SIG-M5 (cell line): Measurements from ENCODE around the gene SLC25A21.

ENCODE experiments used
- DNase-seq: peaks from one replicate; lab custom pipeline; 2025; lab: John Stamatoyannopoulos, UW

SLC25A21 gene

DNA sequence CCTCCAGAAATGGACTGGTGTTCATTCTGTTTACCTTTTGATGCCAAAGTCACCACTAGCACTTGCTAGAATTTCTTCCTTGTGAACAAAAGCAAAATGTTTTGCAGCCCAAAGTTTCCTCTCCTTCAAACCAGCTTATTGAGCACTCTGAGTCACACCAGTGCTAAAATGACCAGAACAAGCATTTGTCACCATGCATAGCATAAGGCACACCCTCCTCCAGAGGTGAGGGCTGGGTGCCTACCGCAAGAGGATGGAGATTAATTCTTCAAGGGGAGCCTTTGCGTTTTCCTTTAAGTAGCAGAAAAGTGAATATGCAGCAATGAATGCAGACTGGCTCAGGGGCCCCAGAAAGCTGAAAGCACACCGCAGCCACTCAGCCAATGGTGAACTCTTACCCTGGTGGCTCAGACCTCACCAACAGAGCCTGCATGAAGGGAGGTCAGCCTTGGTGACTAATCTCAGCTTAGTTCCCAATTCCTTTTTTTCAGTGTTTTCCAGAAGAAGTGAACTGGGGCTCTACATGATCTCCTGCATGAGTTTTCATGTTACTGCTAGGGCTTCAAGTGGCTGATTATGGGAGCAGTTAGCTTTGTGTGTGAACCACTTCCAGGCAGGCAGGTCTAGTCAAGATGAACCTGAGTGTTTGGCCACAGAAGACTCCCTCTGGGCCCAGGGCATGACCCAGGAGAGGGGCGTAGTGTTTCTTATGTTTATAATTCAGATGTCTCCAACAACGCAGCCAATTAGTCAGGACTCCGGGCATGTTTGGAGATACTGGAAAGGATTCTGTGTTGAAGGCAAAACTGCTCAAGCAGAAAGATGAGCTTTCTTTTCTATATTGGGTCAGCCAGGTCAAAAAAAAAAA lies 414.4 kb downstream of the SLC25A21 start:
- no peak for DNase-seq

DNA sequence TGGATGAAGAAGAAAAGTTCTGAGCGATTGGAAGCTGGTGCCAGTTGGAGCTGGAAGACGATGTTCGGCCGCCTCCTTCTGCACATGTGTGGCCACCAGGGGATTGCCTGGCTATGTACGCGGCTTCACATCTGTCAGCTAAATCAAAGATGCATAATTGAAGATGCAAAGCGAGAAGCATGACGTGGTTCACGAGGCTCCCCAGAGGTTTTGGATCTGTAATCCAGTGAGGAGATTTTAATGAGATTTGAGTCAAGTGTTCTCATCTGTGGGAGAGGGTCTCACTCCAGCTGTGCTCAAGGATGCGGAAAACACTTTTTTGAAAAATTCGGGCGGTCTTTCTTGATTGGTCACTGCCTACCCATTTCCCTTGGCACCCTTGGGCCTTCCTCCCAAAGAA lies 416.2 kb downstream of the SLC25A21 start:
- no peak for DNase-seq

DNA sequence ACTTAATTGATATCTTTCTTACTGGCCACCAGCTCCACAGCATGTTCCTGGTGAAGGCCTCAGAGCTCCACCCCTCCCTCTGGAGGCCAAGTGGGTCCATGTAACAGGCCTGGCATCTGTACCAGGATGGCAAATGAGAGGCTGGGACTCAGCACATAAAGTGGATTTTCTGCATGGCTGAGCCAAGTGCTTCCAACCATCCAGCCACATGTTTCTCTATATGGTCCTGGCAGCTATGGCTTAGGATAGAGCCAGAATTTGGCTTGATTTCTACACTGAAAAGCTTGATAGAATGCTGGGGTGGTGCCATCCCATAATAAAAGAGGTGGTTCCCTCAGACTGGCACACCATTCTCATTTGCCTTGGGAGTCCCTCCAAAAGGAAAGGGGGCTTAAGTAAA lies 416.6 kb downstream of the SLC25A21 start:
- DNase-seq, result no peak

- no peak for DNase-seq
Measured at GRCh38 chr14:36751920-36752319, 420.5 kb downstream of the SLC25A21 start.

DNA sequence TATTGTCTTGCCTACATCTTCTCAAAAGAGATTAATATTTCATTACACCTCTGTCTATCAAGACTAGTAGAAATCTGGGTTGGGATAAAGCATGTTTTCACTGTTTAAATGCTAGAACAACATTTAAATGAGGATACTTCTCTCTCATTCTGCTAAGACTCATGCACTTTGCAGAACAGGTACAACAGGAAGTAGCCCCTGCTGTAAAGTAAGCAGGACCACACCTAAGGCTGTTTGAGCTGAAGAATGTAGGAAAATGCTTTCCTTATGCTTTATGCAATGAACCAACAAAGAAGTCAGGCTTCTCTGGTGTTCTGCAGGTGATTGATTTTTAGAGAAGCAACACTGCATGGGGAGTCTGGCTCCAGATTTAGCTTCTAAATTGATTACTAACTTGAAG lies 421.3 kb downstream of the SLC25A21 start:
- no peak for DNase-seq

DNA sequence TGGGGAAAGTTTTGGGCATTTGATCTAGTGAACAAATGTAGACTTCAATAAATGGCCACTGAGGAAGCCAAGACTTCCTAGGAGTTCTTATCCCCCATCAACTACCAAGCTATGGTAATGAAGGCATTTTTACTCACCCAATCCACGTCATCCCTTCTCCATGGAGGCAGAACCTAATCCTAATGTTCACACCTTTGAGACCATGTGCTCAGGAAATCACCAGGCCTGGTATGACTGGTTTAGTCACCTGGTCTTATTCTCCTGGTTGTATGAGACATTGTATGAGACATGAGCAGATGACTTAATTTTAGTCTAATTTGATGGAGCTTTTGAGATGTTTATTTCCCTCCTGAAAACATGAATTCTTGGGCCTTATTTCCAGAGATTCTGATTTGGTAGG lies 422.2 kb downstream of the SLC25A21 start:
- no peak for DNase-seq

- DNase-seq, result no peak
Measured at GRCh38 chr14:36748610-36749213, 423.7 kb downstream of the SLC25A21 start.

DNA sequence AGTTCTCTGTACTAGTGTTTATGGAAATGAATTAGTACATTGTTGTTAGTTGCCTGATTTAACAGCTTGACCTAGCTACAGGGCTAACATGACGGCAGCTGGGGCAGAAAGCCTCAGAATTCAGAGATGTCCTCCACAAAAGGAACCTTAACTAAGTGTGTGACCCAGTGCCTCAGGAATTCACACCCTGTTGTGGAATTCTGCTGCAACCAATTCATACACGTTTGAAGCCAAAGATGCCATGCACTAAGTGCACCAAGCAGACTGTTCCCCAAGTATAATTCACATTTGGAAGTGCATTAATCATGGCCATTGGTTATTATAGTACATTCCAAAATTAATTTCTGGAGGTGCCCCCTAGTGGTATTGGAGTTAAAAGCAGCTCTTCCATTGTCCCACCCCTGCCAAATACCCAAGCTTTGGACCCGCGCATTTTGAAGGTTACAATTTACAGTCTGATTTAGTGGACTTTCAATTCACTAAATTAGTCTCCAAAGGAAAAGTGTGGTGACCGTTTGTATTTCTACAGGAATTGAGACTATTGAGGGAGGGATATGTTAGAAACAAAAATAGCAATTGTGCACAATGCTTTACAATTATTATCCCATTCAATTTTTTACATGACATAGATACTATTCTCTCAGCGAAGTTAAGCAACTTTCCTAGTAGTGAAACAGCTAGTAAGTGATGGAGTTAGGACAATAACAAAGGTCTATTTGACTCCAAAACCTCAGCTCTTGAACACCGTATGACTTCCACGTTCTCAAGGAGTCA lies 424.8 kb downstream of the SLC25A21 start:
- no peak for DNase-seq

GRCh38 chr14:36746872-36747271 lies 425.5 kb downstream of the SLC25A21 start:
- no peak for DNase-seq

- no peak for DNase-seq
Measured at GRCh38 chr14:36741858-36742257, 430.5 kb downstream of the SLC25A21 start.

DNA sequence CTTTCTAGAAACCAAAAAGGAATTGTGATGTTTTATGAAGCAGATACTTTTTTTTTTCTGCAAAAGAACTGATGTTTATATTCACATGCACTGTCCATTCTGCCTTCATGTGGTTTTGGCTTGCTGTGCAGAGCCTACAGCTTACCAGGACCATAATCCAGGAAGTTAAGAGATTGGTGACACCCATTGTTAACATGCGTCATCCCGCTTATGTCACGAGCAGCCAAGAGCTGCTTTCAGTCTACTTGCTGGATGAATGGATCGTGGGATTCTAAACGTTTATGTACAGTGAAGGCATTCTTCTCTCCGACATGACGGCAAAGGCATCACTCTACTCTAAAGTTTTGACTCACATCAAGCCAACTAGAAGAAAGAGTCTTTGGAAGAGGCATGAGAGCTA lies 434.1 kb downstream of the SLC25A21 start:
- DNase-seq, result no peak

DNA sequence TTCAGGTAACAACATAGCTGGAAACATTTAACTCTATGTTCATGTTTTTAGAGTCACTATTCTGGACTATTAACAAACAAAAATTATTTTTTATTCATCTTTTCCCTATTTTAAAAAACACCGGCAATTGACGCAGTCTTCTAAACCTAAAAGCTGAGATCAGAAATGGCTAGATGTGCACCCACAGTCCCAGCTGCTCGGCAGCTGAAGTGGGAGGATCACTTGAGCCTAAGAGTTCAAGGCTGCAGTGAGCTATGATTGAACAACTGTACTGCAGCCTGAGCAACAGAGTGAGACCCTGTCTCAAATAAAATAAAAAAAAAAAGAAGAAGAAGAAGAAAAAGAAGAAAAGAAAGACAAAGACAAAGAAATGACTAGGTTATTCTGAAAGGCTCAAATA lies 446.3 kb downstream of the SLC25A21 start:
- no peak for DNase-seq

DNA sequence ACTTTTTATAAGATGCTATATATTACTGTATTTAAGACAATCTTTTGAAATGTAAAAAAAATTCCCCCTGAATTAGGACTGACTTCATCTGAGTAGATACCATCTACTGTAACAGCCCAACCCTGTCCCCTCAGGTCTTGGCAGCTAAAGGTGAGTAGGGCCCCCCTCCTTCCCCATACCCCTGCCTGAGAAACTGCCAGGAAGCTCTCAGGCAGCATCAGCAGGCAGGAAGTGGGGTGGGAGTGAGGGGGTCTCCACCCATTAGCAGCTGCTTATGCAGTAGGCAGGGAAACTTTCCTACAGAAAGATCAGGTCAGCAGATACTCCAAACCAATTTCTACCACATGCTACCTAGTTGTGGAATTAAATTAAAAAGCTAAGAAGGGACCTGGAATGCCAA lies 448.2 kb downstream of the SLC25A21 start:
- DNase-seq, result no peak

GRCh38 chr14:36723530-36723929 lies 448.9 kb downstream of the SLC25A21 start:
- DNase-seq, result no peak

- DNase-seq, result no peak
Measured at GRCh38 chr14:36721877-36722276, 450.5 kb downstream of the SLC25A21 start.

- DNase-seq, result no peak
Measured at GRCh38 chr14:36720657-36721056, 451.7 kb downstream of the SLC25A21 start.

- DNase-seq, result no peak
Measured at GRCh38 chr14:36719823-36720222, 452.6 kb downstream of the SLC25A21 start.

GRCh38 chr14:36718216-36718615 lies 454.2 kb downstream of the SLC25A21 start:
- DNase-seq, result no peak

- DNase-seq, result no peak
Measured at GRCh38 chr14:36717363-36717762, 455.0 kb downstream of the SLC25A21 start.

DNA sequence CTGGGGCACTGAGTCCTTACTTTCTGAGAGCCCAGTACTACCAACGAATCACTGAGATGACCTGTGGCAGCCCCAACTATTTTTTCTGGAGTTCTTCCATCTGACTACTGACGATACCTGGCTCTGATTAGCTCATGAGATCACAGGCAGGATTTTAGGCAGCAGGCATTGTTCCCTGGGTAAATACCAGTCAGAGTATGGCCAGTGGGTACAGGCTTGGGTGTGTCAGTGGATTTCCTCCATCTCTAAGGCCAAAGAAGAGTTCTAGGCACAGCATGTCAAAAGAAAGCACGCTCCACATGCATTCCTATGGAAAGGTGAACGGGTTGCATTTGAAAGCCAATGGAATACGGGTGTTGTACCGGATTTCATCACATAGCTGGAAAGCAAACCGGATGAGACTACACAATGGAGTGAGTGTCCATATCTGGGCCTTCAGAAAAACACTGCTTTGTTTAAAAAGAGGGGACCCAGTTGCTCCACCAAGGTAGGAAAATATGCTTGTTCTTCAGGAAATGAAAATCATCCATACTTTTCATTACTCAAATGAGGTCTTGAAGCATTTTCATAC lies 455.7 kb downstream of the SLC25A21 start:
- DNase-seq, result no peak

GRCh38 chr14:36713960-36714703 lies 458.3 kb downstream of the SLC25A21 start:
- DNase-seq, result no peak

DNA sequence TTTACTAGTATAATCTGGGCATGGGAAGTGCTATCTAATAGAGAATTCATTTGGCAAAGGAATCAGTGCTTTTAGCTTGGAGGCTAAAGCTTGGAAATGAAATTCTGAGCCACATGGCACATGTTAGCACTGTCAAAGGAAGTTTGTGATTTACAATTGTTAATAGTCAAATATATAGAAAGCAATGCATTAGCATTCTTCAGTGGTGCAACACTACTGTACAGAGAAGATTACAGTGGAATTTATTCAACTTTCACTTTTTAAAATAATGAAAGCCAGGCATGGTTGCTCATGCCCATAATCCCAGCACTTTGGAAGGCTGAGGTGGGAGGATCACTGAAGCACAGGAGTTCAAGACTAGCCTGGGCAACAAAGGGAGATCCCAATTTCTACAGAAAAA lies 464.8 kb downstream of the SLC25A21 start:
- no peak for DNase-seq
